Measurements from ENCODE around the gene ERCC5. TPM values are rescaled to one million over a fixed set of nuclear protein-coding genes. Genes with fewer than 3 reads are reported as not detected.

The ERCC5 gene
- polyA plus RNA-seq (2012; ENCODE audit: missing spikeins), result 38.0 TPM

DNA sequence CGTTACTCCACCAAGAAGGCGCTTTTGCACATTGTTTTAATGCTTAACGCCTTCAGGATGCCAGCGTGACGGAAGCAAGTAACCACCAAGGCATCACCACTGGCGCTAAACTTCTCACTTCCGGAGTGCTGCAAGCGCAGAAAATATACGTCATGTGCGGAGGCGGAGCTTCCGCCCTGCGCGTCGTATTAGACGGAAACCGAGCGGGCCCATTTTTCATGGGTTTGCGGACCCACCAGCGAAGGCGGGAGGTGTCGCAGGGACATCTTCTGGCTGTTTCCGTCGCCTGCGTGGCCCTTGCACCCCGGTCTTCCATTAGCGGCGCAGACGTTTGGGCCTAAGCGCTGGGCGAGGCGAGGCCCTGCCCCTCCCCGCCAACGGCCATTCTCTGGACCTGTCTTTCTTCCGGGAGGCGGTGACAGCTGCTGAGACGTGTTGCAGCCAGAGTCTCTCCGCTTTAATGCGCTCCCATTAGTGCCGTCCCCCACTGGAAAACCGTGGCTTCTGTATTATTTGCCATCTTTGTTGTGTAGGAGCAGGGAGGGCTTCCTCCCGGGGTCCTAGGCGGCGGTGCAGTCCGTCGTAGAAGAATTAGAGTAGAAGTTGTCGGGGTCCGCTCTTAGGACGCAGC is at the start of gene ERCC5:
TSS of gene ERCC5 (plus strand) at position 403 of the 631 bp plus-strand sequence. CDS start 235 bp downstream, outside the sequence.
- FAIRE-seq, result peak; percentile 97

DNA sequence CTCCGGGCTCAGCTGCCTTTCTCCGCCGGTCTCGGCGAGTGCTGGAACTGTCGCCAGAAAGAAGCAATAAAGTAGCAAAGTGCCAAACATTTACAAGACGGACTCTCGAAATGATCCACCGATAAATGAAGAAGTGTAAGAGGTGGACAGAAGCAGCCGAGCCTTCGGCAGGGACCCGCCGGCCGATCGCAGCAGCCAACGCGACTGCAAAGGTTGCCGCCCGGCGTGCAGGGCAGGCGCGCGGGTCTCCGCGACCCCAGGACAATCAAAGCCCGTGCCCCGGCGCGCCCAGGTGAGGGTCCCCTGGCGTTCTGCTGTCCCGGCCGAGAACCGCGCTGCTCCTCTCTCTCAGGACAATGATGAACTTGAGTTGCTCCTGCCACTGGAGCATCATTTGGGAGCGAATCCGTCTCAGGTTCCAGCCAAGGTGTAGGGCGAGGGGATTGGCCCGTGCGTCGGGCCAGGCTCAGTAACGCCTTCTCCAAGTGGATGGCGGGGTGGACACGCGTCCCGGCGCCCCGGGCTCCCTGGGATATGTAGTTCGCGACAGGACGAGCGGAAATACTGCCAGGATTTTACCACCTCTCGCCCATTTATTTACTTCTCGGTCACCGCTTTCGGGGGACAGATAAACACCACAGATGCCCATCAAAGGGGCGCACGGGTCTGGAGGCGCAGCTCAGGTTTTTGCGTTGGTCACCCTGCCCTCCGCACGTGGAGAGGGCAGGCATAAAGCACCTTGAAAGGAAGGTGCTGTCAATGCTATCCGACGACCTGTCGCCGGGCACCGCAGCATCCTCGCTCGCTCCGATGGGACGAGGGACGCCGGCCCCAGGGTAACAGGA is 47.0 kb upstream of the ERCC5 start, which contains the start of the genes BIVM and POGLUT2:
TSS of gene BIVM (plus strand) at position 539 of the 845 bp plus-strand sequence. CDS start 8,149 bp downstream, outside the sequence.
TSS of gene POGLUT2 (minus strand) at position 396 of the 845 bp plus-strand sequence. CDS start at position 90, 306 bp downstream.
- DNase-seq (ENCODE audit: insufficient read length), result peak; percentile 85
- TF ChIP-seq TAF1 (IDR thresholded peaks at IDR 0.05; ENCODE audit: borderline replicate concordance, low read depth, low read length) (no peak), POLR2AphosphoS5 (IDR thresholded peaks at IDR 0.05; ENCODE audit: low read depth, low read length) (peak; percentile 49; the same call in 1 of the 2 replicates), POLR2A (IDR thresholded peaks at IDR 0.05; ENCODE audit: low read depth, low read length) (peak; percentile 53; the same call in 1 of the 2 replicates)
- FAIRE-seq, result peak; percentile 99

More for the DNA sequence above, at the start of gene ERCC5:
- TF ChIP-seq POLR2AphosphoS5 (IDR thresholded peaks at IDR 0.05; ENCODE audit: low read depth, low read length) (peak; percentile 90), POLR2A (IDR thresholded peaks at IDR 0.05; ENCODE audit: low read depth, low read length) (peak; percentile 83), TAF1 (IDR thresholded peaks at IDR 0.05; ENCODE audit: borderline replicate concordance, low read depth, low read length) (peak; percentile 40; the same call in 1 of the 2 replicates)
- DNase-seq (ENCODE audit: insufficient read length), result peak; percentile 35

DNA sequence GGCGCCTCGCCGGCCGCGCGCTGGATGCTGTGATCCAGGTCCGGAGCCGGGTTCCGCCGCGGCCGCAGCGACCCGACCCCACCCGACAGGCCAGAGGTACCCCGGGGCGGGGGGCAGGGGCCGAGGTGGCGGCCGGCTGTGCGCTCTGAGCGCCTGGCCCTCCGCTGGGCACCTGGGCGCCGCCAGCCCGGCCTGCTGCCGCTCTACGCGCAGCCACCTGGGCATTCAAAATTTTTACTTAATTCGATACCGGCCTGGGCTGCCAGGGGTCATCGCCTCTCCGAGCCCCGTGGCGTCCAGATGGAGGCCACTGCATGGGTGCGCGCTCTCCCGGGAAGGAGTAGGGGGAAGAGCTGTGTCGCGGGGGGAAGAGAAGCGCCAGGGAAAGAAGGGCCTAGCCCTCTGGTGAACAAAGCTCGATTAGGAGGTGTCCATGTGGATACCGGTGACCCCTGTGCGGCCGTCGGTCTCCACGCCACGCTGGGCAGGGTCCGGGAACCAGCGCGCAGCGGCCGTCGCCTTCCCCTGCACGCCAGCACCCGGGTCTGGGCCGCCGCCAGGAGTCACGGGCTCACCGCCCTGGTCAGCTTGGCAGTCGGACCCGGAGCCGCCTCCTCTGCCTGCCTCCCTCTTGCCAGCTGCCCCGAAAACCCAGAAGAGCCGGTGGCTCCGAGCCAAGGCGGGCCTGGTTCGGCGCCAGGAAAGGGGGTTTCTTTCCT is 46.2 kb upstream of the ERCC5 start:
- TF ChIP-seq POLR2A (IDR thresholded peaks at IDR 0.05; ENCODE audit: low read depth, low read length), result no peak
- TF ChIP-seq TAF1 (IDR thresholded peaks at IDR 0.05; ENCODE audit: borderline replicate concordance, low read depth, low read length), result no peak
- TF ChIP-seq POLR2AphosphoS5 (IDR thresholded peaks at IDR 0.05; ENCODE audit: low read depth, low read length), result no peak
- DNase-seq (ENCODE audit: insufficient read length), result peak; percentile 23
- no peak for FAIRE-seq

DNA sequence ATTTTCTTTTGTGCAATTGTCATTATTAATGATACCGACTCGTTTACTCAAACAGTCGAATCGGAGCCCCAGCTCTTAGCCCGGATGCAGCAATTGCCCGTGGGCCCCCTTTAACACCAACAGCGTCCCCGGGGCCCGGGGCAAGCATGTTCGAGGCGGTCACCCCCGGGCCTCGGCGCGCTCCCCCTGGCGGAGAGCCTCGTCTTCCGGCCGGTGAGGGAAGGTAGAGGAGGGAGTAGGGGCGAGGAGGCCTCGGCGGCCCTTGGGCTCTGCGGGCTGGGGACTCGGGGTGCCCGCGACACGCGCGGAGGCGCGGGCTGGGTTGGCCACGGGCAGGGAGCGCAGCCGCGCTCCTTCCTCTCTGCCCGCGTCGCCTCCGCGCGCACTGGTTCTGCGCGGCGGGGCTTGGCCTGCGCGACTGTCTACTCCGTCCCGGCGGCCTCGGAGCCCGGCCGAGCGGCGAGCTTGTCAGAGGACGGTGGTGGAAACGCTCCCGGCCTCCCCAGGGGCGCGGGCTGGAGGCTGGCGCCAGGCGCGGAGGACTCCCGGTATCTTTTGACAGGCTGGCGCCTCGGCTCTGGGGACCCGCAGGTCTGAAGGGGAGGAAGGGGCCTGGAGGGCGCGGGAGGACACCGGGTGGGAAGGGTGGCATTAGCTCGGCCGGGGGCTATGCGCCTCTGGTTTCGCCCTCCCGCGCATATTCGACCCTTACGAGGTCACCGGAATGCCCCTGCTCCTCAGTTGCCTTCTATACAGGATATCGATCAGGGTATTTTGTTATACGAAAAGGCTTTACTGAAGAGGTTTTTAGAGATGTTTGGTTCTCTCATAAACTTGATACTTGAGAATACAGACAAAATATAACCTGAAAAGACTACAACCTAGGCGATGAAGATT is 45.4 kb upstream of the ERCC5 start:
- FAIRE-seq (peak; percentile 5), DNase-seq (ENCODE audit: insufficient read length) (peak; percentile 83)
- peak; percentile 70; the same call in 1 of the 2 replicates for TF ChIP-seq POLR2A (IDR thresholded peaks at IDR 0.05; ENCODE audit: low read depth, low read length)
- TF ChIP-seq TAF1 (IDR thresholded peaks at IDR 0.05; ENCODE audit: borderline replicate concordance, low read depth, low read length), result 0 out of 2 replicates have a peak, but pooled peaks have one; percentile 25
- no peak for TF ChIP-seq POLR2AphosphoS5 (IDR thresholded peaks at IDR 0.05; ENCODE audit: low read depth, low read length)

DNA sequence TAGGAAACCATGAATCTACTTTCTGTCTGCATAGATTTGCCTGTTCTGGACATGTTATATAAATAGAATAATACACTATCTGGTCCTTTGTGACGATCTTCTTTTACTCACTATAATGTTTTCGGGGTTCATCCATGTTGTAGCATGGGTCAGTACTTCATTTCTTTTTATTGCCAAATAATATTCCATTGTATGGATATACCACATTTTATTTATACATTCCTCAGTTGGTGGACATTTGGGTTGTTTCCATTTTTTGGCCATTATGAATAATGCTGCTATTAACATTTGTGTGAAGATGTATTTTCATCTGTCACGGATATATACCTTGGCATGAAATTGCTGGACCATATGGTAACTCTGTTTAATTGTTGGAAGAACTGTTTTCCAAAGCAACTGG is 40.2 kb upstream of the ERCC5 start:
- FAIRE-seq (no peak), DNase-seq (ENCODE audit: insufficient read length) (no peak)
- no peak for TF ChIP-seq POLR2AphosphoS5 (IDR thresholded peaks at IDR 0.05; ENCODE audit: low read depth, low read length)
- no peak for TF ChIP-seq POLR2A (IDR thresholded peaks at IDR 0.05; ENCODE audit: low read depth, low read length)
- TF ChIP-seq TAF1 (IDR thresholded peaks at IDR 0.05; ENCODE audit: borderline replicate concordance, low read depth, low read length), result no peak

DNA sequence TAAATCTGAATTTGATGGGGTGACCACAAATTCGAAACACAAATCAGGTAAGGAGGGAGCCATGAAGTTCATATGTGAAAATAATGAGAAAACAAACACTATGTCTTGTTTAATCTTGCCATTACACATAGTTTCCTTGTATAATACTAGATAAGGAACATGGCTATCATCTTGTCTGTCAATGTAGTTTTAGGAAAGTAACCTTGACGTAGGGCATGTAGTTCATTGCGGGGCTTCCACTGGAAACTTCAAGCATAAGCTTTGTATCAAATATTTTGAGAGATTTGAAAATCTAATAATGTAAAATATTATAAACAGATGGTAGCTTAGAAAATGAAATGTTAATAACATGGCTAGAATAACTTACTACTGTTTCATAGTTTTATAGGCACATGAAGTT is 38.1 kb upstream of the ERCC5 start:
- DNase-seq (ENCODE audit: insufficient read length), result no peak
- TF ChIP-seq POLR2A (IDR thresholded peaks at IDR 0.05; ENCODE audit: low read depth, low read length) (no peak), POLR2AphosphoS5 (IDR thresholded peaks at IDR 0.05; ENCODE audit: low read depth, low read length) (no peak), TAF1 (IDR thresholded peaks at IDR 0.05; ENCODE audit: borderline replicate concordance, low read depth, low read length) (no peak)
- no peak for FAIRE-seq

DNA sequence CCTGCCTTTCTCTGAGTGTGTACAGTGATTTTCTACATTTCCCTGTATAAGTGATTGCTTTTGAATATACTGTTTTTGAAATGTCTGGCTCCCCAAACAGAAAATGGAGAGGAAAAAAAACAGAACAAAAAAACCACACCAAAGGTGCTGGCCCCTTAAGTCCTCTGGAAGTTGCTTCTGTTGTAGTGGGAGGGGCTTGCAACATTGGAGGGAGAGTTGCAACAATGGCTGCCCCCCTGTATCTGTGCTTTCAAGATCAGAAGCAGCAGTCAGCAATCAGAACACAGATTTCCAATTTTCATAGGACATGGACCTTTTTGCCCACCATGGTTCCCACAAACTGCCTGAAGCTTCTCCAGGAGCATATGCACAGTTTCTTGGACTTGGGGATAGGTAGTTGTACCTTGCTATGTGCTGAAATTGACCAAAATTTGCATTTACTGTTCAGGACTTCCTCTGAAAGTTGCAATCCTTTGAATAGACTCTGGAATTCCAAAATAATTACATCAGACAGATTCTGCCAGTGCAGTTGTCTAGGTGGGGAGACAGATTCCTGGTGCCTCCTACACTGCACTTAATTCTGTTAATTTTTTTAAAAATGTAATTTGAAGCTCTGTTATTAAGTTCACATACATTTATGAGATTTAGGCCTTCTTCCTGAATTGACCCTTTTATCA is 33.1 kb upstream of the ERCC5 start:
- TF ChIP-seq POLR2AphosphoS5 (IDR thresholded peaks at IDR 0.05; ENCODE audit: low read depth, low read length) (no peak), TAF1 (IDR thresholded peaks at IDR 0.05; ENCODE audit: borderline replicate concordance, low read depth, low read length) (no peak), POLR2A (IDR thresholded peaks at IDR 0.05; ENCODE audit: low read depth, low read length) (no peak)
- DNase-seq (ENCODE audit: insufficient read length), result no peak
- peak; percentile 30 for FAIRE-seq

DNA sequence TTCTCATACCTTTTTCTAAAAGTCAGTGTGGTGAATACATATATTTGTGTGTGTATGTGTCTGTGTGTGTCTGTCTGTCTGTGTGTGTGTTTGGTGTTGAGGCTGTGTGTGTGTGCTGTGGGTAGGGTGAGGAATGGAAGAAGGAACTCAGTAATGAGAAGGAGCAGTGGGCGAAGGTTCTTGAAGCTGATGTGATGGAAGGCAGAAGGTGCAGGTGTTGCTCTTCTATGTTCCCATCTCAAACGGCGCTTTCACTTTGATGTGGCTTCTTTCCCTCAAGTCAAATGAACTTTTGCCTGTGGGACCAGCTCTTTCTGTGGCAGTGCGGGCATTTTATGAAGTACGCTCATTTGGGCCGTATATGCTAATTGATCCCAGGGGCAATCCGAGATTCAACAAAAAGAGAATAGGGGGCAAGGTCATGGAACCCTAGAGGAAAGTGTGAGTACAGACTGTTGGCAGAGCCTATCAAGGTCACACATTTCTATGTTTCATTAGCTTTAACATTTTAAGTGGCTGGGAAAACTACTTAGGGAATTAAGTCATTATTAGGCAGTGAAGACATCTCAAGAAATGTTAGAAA is 31.7 kb upstream of the ERCC5 start:
- DNase-seq (ENCODE audit: insufficient read length) (no peak), FAIRE-seq (peak; percentile 64)
- TF ChIP-seq TAF1 (IDR thresholded peaks at IDR 0.05; ENCODE audit: borderline replicate concordance, low read depth, low read length) (no peak), POLR2AphosphoS5 (IDR thresholded peaks at IDR 0.05; ENCODE audit: low read depth, low read length) (no peak)

DNA sequence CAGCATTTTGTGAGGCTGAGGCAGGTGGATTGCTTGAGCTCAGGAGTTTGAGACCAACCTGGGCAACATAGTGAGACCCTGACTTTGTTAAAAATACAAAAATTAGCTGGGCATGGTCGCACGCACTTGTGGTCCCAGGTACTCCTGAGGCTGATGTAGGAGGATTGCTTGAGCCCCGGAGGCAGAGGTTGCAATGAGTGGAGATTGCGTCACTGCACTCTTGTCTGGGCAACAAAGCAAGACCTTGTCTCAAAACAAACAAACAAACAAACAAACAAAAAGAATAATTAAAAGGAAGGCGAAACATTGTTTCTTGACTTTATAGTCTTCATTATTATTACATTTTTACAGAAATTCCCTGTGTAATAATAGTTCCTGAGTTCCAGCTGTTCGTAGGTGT is 31.0 kb upstream of the ERCC5 start:
- DNase-seq (ENCODE audit: insufficient read length) (no peak), FAIRE-seq (no peak)
- TF ChIP-seq TAF1 (IDR thresholded peaks at IDR 0.05; ENCODE audit: borderline replicate concordance, low read depth, low read length) (no peak), POLR2A (IDR thresholded peaks at IDR 0.05; ENCODE audit: low read depth, low read length) (no peak), POLR2AphosphoS5 (IDR thresholded peaks at IDR 0.05; ENCODE audit: low read depth, low read length) (no peak)
